ENCODE data around the gene PADI6.

Gene PADI6

GRCh38 chr1:17359031-17359430 is 13.0 kb upstream of the PADI6 start:
- H3K4me2 ChIP-seq (ENCODE audit: low read length): no peak overlapping the region
- H3K9ac ChIP-seq (ENCODE audit: low read depth, low read length): no peak overlapping the region
- H3K4me1 ChIP-seq (ENCODE audit: control insufficient read depth, insufficient read depth, low read length): no peaks in the 10 kb centered on the region
- peaks cover 51% of the 10 kb centered on the region for H3K27me3 ChIP-seq (ENCODE audit: control insufficient read depth, insufficient read depth, low read length)
- no peak overlapping the region for H3K4me3 ChIP-seq (ENCODE audit: low read length)
- H3K9me3 ChIP-seq (replicated peaks; ENCODE audit: low read length): no peaks in the 10 kb centered on the region
- H3K36me3 ChIP-seq (ENCODE audit: insufficient read depth, low read length): no peaks in the 10 kb centered on the region

- Histone ChIP-seq H3K9me3 (replicated peaks; ENCODE audit: low read length) (no peaks in the 10 kb centered on the region), H3K4me2 (ENCODE audit: low read length) (no peak overlapping the region), H3K4me3 (ENCODE audit: low read length) (no peak overlapping the region), H3K36me3 (ENCODE audit: insufficient read depth, low read length) (no peaks in the 10 kb centered on the region), H3K27me3 (ENCODE audit: control insufficient read depth, insufficient read depth, low read length) (peaks cover 44% of the 10 kb centered on the region), H3K9ac (ENCODE audit: low read depth, low read length) (no peak overlapping the region), H3K4me1 (ENCODE audit: control insufficient read depth, insufficient read depth, low read length) (no peaks in the 10 kb centered on the region)
Measured at GRCh38 chr1:17359808-17360207, 12.2 kb upstream of the PADI6 start.

GRCh38 chr1:17360272-17360956 is 11.6 kb upstream of the PADI6 start:
- H3K9ac ChIP-seq (ENCODE audit: low read depth, low read length): no peak overlapping the region
- no peaks in the 10 kb centered on the region for H3K9me3 ChIP-seq (replicated peaks; ENCODE audit: low read length)
- H3K4me1 ChIP-seq (ENCODE audit: control insufficient read depth, insufficient read depth, low read length): no peaks in the 10 kb centered on the region
- no peak overlapping the region for H3K4me2 ChIP-seq (ENCODE audit: low read length)
- no peak overlapping the region for H3K4me3 ChIP-seq (ENCODE audit: low read length)
- peaks cover 44% of the 10 kb centered on the region for H3K27me3 ChIP-seq (ENCODE audit: control insufficient read depth, insufficient read depth, low read length)
- no peaks in the 10 kb centered on the region for H3K36me3 ChIP-seq (ENCODE audit: insufficient read depth, low read length)

GRCh38 chr1:17361687-17362086 is 10.3 kb upstream of the PADI6 start:
- Histone ChIP-seq H3K4me1 (ENCODE audit: control insufficient read depth, insufficient read depth, low read length) (no peaks in the 10 kb centered on the region), H3K36me3 (ENCODE audit: insufficient read depth, low read length) (no peaks in the 10 kb centered on the region), H3K27me3 (ENCODE audit: control insufficient read depth, insufficient read depth, low read length) (peaks cover 40% of the 10 kb centered on the region), H3K4me3 (ENCODE audit: low read length) (no peak overlapping the region), H3K4me2 (ENCODE audit: low read length) (no peak overlapping the region), H3K9me3 (replicated peaks; ENCODE audit: low read length) (no peaks in the 10 kb centered on the region), H3K9ac (ENCODE audit: low read depth, low read length) (no peak overlapping the region)

- Histone ChIP-seq H3K27me3 (ENCODE audit: control insufficient read depth, insufficient read depth, low read length) (peaks cover 52% of the 10 kb centered on the region), H3K9me3 (replicated peaks; ENCODE audit: low read length) (no peaks in the 10 kb centered on the region), H3K4me3 (ENCODE audit: low read length) (no peak overlapping the region), H3K36me3 (ENCODE audit: insufficient read depth, low read length) (no peaks in the 10 kb centered on the region), H3K4me1 (ENCODE audit: control insufficient read depth, insufficient read depth, low read length) (no peaks in the 10 kb centered on the region), H3K4me2 (ENCODE audit: low read length) (no peak overlapping the region), H3K9ac (ENCODE audit: low read depth, low read length) (no peak overlapping the region)
Measured at GRCh38 chr1:17363351-17363750, 8.6 kb upstream of the PADI6 start.

GRCh38 chr1:17363771-17364170 is 8.2 kb upstream of the PADI6 start:
- Histone ChIP-seq H3K4me1 (ENCODE audit: control insufficient read depth, insufficient read depth, low read length) (no peaks in the 10 kb centered on the region), H3K36me3 (ENCODE audit: insufficient read depth, low read length) (no peaks in the 10 kb centered on the region), H3K9ac (ENCODE audit: low read depth, low read length) (no peak overlapping the region), H3K9me3 (replicated peaks; ENCODE audit: low read length) (no peaks in the 10 kb centered on the region), H3K27me3 (ENCODE audit: control insufficient read depth, insufficient read depth, low read length) (peaks cover 53% of the 10 kb centered on the region), H3K4me3 (ENCODE audit: low read length) (no peak overlapping the region), H3K4me2 (ENCODE audit: low read length) (no peak overlapping the region)

- H3K36me3 ChIP-seq (ENCODE audit: insufficient read depth, low read length): no peaks in the 10 kb centered on the region
- no peak overlapping the region for H3K4me3 ChIP-seq (ENCODE audit: low read length)
Measured at GRCh38 chr1:17365293-17365692, 6.7 kb upstream of the PADI6 start.

GRCh38 chr1:17369466-17369865 is 2.5 kb upstream of the PADI6 start:
- H3K27me3 ChIP-seq (ENCODE audit: control insufficient read depth, insufficient read depth, low read length): peaks cover 52% of the 10 kb centered on the region
- no peak overlapping the region for H3K9ac ChIP-seq (ENCODE audit: low read depth, low read length)
- no peaks in the 10 kb centered on the region for H3K4me1 ChIP-seq (ENCODE audit: control insufficient read depth, insufficient read depth, low read length)
- H3K36me3 ChIP-seq (ENCODE audit: insufficient read depth, low read length): no peaks in the 10 kb centered on the region
- H3K4me3 ChIP-seq (ENCODE audit: low read length): no peak overlapping the region
- H3K9me3 ChIP-seq (replicated peaks; ENCODE audit: low read length): no peaks in the 10 kb centered on the region
- no peak overlapping the region for H3K4me2 ChIP-seq (ENCODE audit: low read length)

More at GRCh38 chr1:17365293-17365692, 6.7 kb upstream of the PADI6 start:
- Histone ChIP-seq H3K4me2 (ENCODE audit: low read length) (no peak overlapping the region), H3K27me3 (ENCODE audit: control insufficient read depth, insufficient read depth, low read length) (peaks cover 51% of the 10 kb centered on the region), H3K4me1 (ENCODE audit: control insufficient read depth, insufficient read depth, low read length) (no peaks in the 10 kb centered on the region), H3K9me3 (replicated peaks; ENCODE audit: low read length) (no peaks in the 10 kb centered on the region), H3K9ac (ENCODE audit: low read depth, low read length) (no peak overlapping the region)

GRCh38 chr1:17370618-17371017 is 1.4 kb upstream of the PADI6 start:
- no peak overlapping the region for H3K9ac ChIP-seq (ENCODE audit: low read depth, low read length)
- no peak overlapping the region for H3K4me3 ChIP-seq (ENCODE audit: low read length)
- peaks cover 47% of the 10 kb centered on the region for H3K27me3 ChIP-seq (ENCODE audit: control insufficient read depth, insufficient read depth, low read length)
- H3K4me1 ChIP-seq (ENCODE audit: control insufficient read depth, insufficient read depth, low read length): no peaks in the 10 kb centered on the region
- no peaks in the 10 kb centered on the region for H3K9me3 ChIP-seq (replicated peaks; ENCODE audit: low read length)
- H3K4me2 ChIP-seq (ENCODE audit: low read length): no peak overlapping the region
- no peaks in the 10 kb centered on the region for H3K36me3 ChIP-seq (ENCODE audit: insufficient read depth, low read length)

GRCh38 chr1:17372955-17373354 is 959 bp downstream of the PADI6 start:
- H3K9me3 ChIP-seq (replicated peaks; ENCODE audit: low read length): no peaks in the 10 kb centered on the region
- no peak overlapping the region for H3K9ac ChIP-seq (ENCODE audit: low read depth, low read length)
- H3K4me3 ChIP-seq (ENCODE audit: low read length): no peak overlapping the region
- no peaks in the 10 kb centered on the region for H3K4me1 ChIP-seq (ENCODE audit: control insufficient read depth, insufficient read depth, low read length)
- no peaks in the 10 kb centered on the region for H3K36me3 ChIP-seq (ENCODE audit: insufficient read depth, low read length)
- H3K27me3 ChIP-seq (ENCODE audit: control insufficient read depth, insufficient read depth, low read length): peaks cover 39% of the 10 kb centered on the region
- H3K4me2 ChIP-seq (ENCODE audit: low read length): no peak overlapping the region

- Histone ChIP-seq H3K27me3 (ENCODE audit: control insufficient read depth, insufficient read depth, low read length) (peaks cover 35% of the 10 kb centered on the region), H3K9ac (ENCODE audit: low read depth, low read length) (no peak overlapping the region), H3K4me1 (ENCODE audit: control insufficient read depth, insufficient read depth, low read length) (no peaks in the 10 kb centered on the region), H3K36me3 (ENCODE audit: insufficient read depth, low read length) (no peaks in the 10 kb centered on the region), H3K4me3 (ENCODE audit: low read length) (no peak overlapping the region), H3K4me2 (ENCODE audit: low read length) (no peak overlapping the region), H3K9me3 (replicated peaks; ENCODE audit: low read length) (no peaks in the 10 kb centered on the region)
Measured at GRCh38 chr1:17375651-17376050, 3.7 kb downstream of the PADI6 start.

- no peaks in the 10 kb centered on the region for H3K9me3 ChIP-seq (replicated peaks; ENCODE audit: low read length)
- H3K4me1 ChIP-seq (ENCODE audit: control insufficient read depth, insufficient read depth, low read length): no peaks in the 10 kb centered on the region
Measured at GRCh38 chr1:17377325-17377953, 5.4 kb downstream of the PADI6 start.

More at GRCh38 chr1:17377325-17377953, 5.4 kb downstream of the PADI6 start:
- H3K9ac ChIP-seq (ENCODE audit: low read depth, low read length): no peak overlapping the region
- H3K4me2 ChIP-seq (ENCODE audit: low read length): no peak overlapping the region
- no peak overlapping the region for H3K4me3 ChIP-seq (ENCODE audit: low read length)
- H3K27me3 ChIP-seq (ENCODE audit: control insufficient read depth, insufficient read depth, low read length): peaks cover 42% of the 10 kb centered on the region
- H3K36me3 ChIP-seq (ENCODE audit: insufficient read depth, low read length): no peaks in the 10 kb centered on the region
